Measurements from ENCODE around the gene MANSC1. TPM values are rescaled to one million over a fixed set of nuclear protein-coding genes. Genes with fewer than 3 reads are reported as not detected.

MANSC1 gene
- total RNA-seq, 1 experiment from 2014 or later: 9.1 TPM

- H3K79me1 ChIP-seq (ENCODE audit: insufficient read depth, low read depth, low read length, poor library complexity, severe bottlenecking): no peaks in the 10 kb centered on the region
- H2BK12ac ChIP-seq (ENCODE audit: insufficient read length, low read depth, low read length): no peak overlapping the region
- no peak overlapping the region for H3K4ac ChIP-seq (ENCODE audit: low read depth, low read length)
- no peaks in the 10 kb centered on the region for H3K27me3 ChIP-seq (ENCODE audit: insufficient read depth, low read length)
- H3K9ac ChIP-seq (ENCODE audit: extremely low read depth, insufficient read length, low read length): no peak overlapping the region
- no peaks in the 10 kb centered on the region for H3K79me2 ChIP-seq (ENCODE audit: insufficient read depth, low read length)
- Mint-ChIP-seq H3K9me3 (peaks cover 4 to 5% of the 10 kb centered on the region in 2 experiments; a peak in 3 of 5 replicates), H3K4me3 (no peak overlapping the region), H3K4me1 (peaks cover 0 to 4% of the 10 kb centered on the region in 2 experiments; a peak in 1 of 4 replicates), H3K27ac (no peak overlapping the region), H3K27me3 (ENCODE audit: low read depth) (no peaks in the 10 kb centered on the region), H3K36me3 (ENCODE audit: insufficient read depth in 1 of 3, low read depth in 3 of 3) (peaks cover 0 to 5% (median 0%) of the 10 kb centered on the region in 3 experiments; a peak in 2 of 7 replicates)
- no peaks in the 10 kb centered on the region for H4K20me1 ChIP-seq (ENCODE audit: control insufficient read depth, insufficient read depth, insufficient read length)
- H2AK5ac ChIP-seq (ENCODE audit: insufficient read length, low read length): no peak overlapping the region
- H2BK15ac ChIP-seq (ENCODE audit: low read depth, low read length): no peak overlapping the region
- no peak overlapping the region for H3K27ac ChIP-seq (ENCODE audit: insufficient read length, low read depth, low read length)
- H3K56ac ChIP-seq (ENCODE audit: insufficient read length, low read depth, low read length): no peak overlapping the region
- no peaks in the 10 kb centered on the region for H3K4me1 ChIP-seq (ENCODE audit: insufficient read depth, low read length)
- no peak overlapping the region for H4K8ac ChIP-seq (replicated peaks; ENCODE audit: insufficient read length, low read depth, low read length)
- H3K23me2 ChIP-seq (ENCODE audit: insufficient read length, low read depth, low read length, poor library complexity, severe bottlenecking): no peaks in the 10 kb centered on the region
- H3K9me3 ChIP-seq (ENCODE audit: control insufficient read depth, low read depth, low read length): no peaks in the 10 kb centered on the region
- H3K18ac ChIP-seq (ENCODE audit: insufficient read length, low read depth, low read length): no peak overlapping the region
- no peak overlapping the region for H2BK20ac ChIP-seq (ENCODE audit: low read depth, low read length, poor library complexity, severe bottlenecking)
- H2AFZ ChIP-seq (ENCODE audit: low read length): no peak overlapping the region
- no peak overlapping the region for H2BK120ac ChIP-seq (ENCODE audit: low read depth, low read length, poor library complexity, severe bottlenecking)
- no CpG with 5 or more reads among the region's 2 CpGs for WGBS (ENCODE audit: extremely low coverage, insufficient read length, low lambda C conversion rate)
- no peak for DNase-seq
- H4K91ac ChIP-seq (ENCODE audit: insufficient read length, low read depth, low read length): no peak overlapping the region
- H3T11ph ChIP-seq (ENCODE audit: low read length): no peak overlapping the region
- TF ChIP-seq, protein P1, sequence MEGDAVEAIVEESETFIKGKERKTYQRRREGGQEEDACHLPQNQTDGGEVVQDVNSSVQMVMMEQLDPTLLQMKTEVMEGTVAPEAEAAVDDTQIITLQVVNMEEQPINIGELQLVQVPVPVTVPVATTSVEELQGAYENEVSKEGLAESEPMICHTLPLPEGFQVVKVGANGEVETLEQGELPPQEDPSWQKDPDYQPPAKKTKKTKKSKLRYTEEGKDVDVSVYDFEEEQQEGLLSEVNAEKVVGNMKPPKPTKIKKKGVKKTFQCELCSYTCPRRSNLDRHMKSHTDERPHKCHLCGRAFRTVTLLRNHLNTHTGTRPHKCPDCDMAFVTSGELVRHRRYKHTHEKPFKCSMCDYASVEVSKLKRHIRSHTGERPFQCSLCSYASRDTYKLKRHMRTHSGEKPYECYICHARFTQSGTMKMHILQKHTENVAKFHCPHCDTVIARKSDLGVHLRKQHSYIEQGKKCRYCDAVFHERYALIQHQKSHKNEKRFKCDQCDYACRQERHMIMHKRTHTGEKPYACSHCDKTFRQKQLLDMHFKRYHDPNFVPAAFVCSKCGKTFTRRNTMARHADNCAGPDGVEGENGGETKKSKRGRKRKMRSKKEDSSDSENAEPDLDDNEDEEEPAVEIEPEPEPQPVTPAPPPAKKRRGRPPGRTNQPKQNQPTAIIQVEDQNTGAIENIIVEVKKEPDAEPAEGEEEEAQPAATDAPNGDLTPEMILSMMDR (conservative IDR thresholded peaks at IDR 0.05): no peak
- H4K5ac ChIP-seq (ENCODE audit: insufficient read length, low read depth, low read length): no peak overlapping the region
- H3K4me2 ChIP-seq (ENCODE audit: insufficient read depth, insufficient read length, low read length): no peak overlapping the region
- H3K14ac ChIP-seq (ENCODE audit: insufficient read depth, low read length): no peak overlapping the region
- H2BK5ac ChIP-seq (ENCODE audit: insufficient read length, low read length): no peak overlapping the region
- H3K23ac ChIP-seq (ENCODE audit: insufficient read length, low read depth, low read length): no peak overlapping the region
Measured at GRCh38 chr12:12301122-12301521, 48.9 kb downstream of the MANSC1 start.
